GM21825 (cell line): ENCODE measurements around the gene MAPKBP1.

Experiments
- ATAC-seq: cut with Tn5 transposase; IDR thresholded peaks from one replicate; pipeline ENCODE4 v1.9.1; 2021; ENCODE audit warnings: mild to moderate bottlenecking, moderate library complexity; ENCODE audit not compliant: unreplicated experiment

The MAPKBP1 gene

GRCh38 chr15:41780727-41781126, 6.4 kb downstream of the MAPKBP1 start:
- no peak for ATAC-seq

GRCh38 chr15:41782371-41783282, 8.3 kb downstream of the MAPKBP1 start:
- ATAC-seq = peak; percentile 55

GRCh38 chr15:41783296-41783695, 9.0 kb downstream of the MAPKBP1 start:
- no peak for ATAC-seq

GRCh38 chr15:41788262-41788661, 14.0 kb downstream of the MAPKBP1 start:
- ATAC-seq = no peak

GRCh38 chr15:41789236-41789635, 15.0 kb downstream of the MAPKBP1 start:
- ATAC-seq = no peak

GRCh38 chr15:41789662-41790061, 15.4 kb downstream of the MAPKBP1 start:
- no peak for ATAC-seq

- no peak for ATAC-seq
These were observed 15.9 kb downstream of the MAPKBP1 start for GRCh38 chr15:41790169-41790568.

- ATAC-seq = no peak
These were observed 16.7 kb downstream of the MAPKBP1 start for GRCh38 chr15:41790756-41791546.

GRCh38 chr15:41791547-41791937, 17.3 kb downstream of the MAPKBP1 start:
- no peak for ATAC-seq

GRCh38 chr15:41792000-41792637, 17.8 kb downstream of the MAPKBP1 start:
- no peak for ATAC-seq

GRCh38 chr15:41794081-41794480, 19.8 kb downstream of the MAPKBP1 start:
- no peak for ATAC-seq

- no peak for ATAC-seq
These were observed 21.9 kb downstream of the MAPKBP1 start for GRCh38 chr15:41795996-41796856.

- ATAC-seq = no peak
These were observed 23.1 kb downstream of the MAPKBP1 start for GRCh38 chr15:41797201-41797944.

GRCh38 chr15:41798607-41799487, 24.6 kb downstream of the MAPKBP1 start:
- ATAC-seq = no peak

- no peak for ATAC-seq
These were observed 25.2 kb downstream of the MAPKBP1 start for GRCh38 chr15:41799488-41799805.

GRCh38 chr15:41801185-41801584, 26.9 kb downstream of the MAPKBP1 start:
- ATAC-seq = no peak

- ATAC-seq = no peak
These were observed 27.7 kb downstream of the MAPKBP1 start for GRCh38 chr15:41801850-41802455.

- ATAC-seq = no peak
These were observed 30.1 kb downstream of the MAPKBP1 start for GRCh38 chr15:41804361-41804760.
